AG04449 (cell line): ENCODE measurements around the gene SEMA3E.

Experiments used
- CTCF ChIA-PET: fragments of 350-600 bp; formaldehyde crosslinking; extraction: SDS; loops from one replicate; lab custom pipeline; 2021; ENCODE audit warnings: antibody characterized with exemption; lab: Yijun Ruan, JAX
- POLR2A ChIA-PET: fragments of 400-600, 350-600 bp; formaldehyde crosslinking; extraction: SDS; loops from one replicate; lab custom pipeline; 2020; ENCODE audit warnings: antibody characterized with exemption, inconsistent platforms; lab: Yijun Ruan, JAX
- DNase-seq: peaks from one replicate; pipeline ENCODE4 v3.0.0-alpha.2; 2010; ENCODE audit warnings: low read depth, low spot score
- H3K4me3 ChIP-seq: 2 replicates; pipeline ENCODE4 v1.5.1; 2011; ENCODE audit warnings: low read depth, mild to moderate bottlenecking, control low read depth, low read length
- TF ChIP-seq, protein P1 (sequence below): IDR thresholded peaks from one replicate; pipeline ENCODE4 v1.5.1; 2011; ENCODE audit warnings: mild to moderate bottlenecking, moderate library complexity, low read length, control low read depth, inconsistent platforms; ENCODE audit not compliant: insufficient read depth; ENCODE audit errors: missing control alignments

The SEMA3E gene

DNA sequence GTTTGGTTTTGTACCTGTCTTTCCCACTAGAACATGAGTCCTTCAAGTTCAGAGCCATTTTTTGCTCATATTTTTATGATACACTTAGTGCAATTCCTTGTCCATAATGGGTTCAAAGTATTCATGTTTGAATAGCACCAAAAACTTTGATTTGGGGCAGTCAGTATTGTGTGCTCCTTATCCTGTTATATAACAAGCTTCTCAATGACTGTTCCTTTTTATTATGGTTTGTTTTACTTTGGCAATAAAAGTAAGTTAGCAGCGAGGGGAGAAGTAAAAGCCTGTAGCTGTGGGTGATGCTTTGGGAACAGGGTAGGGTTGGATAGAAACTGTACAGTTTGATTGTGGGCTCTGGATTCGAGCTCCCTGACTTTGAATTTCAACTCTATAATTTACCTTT is 311.9 kb downstream of the SEMA3E start:
- POLR2A ChIA-PET: no interaction called here
- H3K4me3 ChIP-seq: no peak overlapping the region
- no peak for DNase-seq
- TF ChIP-seq, protein P1, sequence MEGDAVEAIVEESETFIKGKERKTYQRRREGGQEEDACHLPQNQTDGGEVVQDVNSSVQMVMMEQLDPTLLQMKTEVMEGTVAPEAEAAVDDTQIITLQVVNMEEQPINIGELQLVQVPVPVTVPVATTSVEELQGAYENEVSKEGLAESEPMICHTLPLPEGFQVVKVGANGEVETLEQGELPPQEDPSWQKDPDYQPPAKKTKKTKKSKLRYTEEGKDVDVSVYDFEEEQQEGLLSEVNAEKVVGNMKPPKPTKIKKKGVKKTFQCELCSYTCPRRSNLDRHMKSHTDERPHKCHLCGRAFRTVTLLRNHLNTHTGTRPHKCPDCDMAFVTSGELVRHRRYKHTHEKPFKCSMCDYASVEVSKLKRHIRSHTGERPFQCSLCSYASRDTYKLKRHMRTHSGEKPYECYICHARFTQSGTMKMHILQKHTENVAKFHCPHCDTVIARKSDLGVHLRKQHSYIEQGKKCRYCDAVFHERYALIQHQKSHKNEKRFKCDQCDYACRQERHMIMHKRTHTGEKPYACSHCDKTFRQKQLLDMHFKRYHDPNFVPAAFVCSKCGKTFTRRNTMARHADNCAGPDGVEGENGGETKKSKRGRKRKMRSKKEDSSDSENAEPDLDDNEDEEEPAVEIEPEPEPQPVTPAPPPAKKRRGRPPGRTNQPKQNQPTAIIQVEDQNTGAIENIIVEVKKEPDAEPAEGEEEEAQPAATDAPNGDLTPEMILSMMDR: no peak
- CTCF ChIA-PET: no interaction called here

DNA sequence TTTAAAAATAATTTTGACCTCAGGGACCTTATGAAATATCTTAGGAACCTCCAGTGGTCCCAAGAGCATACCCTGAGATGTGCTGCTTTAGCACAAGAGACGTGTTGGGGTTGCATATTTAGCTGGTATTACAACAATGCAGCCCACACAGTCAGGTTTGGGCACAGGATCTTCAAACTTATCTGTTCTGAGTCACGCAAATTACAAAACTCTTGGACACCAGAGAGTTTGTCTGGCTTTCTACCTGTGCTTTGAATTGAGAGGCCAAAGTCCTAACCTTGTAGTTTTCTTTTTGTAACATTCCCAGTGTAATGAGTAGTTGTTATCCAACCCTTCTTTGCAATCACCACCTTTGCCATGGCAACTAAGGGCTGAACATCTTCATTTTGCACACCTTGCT is 322.7 kb downstream of the SEMA3E start:
- ChIA-PET CTCF (no interaction called here), POLR2A (no interaction called here)
- TF ChIP-seq, protein P1: no peak
- no peak overlapping the region for H3K4me3 ChIP-seq
- no peak for DNase-seq

DNA sequence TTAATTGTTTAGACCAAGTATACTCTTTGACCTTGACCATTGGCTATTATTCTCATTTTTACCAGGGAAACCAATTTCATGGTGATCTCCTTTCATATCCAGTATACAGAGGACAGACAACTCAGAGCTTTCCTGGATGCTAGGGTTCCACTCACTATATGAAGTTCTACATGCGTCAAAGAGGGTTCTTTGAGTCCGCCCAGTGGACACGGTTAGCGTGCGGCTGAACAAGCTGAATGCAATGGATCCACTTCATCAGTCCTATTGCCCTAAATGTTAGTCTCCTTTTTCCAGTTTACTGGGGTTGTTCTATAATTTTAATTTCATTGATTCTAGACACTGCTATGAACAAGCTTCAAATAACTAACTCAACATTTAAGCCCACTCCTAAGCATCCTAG is 323.9 kb downstream of the SEMA3E start:
- DNase-seq: no peak
- POLR2A ChIA-PET: no interaction called here
- CTCF ChIA-PET: no interaction called here
- TF ChIP-seq, protein P1: no peak
- H3K4me3 ChIP-seq: no peak overlapping the region

DNA sequence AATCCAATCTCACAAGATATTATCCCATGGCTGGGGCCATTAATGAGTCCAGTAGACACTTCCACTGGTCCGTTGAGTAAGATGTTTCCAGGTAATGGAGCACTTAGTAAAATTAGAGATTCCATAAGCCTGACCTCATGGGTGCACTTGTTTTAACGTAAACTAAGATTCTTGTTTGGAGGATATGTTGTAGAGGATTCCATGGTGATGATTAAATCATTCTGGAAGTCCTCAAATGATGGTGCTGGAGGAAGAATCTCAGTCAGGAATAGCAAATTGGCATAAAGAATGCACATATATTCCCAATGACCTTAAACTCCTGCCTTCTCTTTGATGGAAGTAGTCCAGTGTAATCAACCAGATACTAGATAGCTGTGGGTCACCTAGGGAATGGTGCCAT is 324.3 kb downstream of the SEMA3E start:
- TF ChIP-seq, protein P1: no peak
- CTCF ChIA-PET: no interaction called here
- H3K4me3 ChIP-seq: no peak overlapping the region
- no peak for DNase-seq
- POLR2A ChIA-PET: no interaction called here

DNA sequence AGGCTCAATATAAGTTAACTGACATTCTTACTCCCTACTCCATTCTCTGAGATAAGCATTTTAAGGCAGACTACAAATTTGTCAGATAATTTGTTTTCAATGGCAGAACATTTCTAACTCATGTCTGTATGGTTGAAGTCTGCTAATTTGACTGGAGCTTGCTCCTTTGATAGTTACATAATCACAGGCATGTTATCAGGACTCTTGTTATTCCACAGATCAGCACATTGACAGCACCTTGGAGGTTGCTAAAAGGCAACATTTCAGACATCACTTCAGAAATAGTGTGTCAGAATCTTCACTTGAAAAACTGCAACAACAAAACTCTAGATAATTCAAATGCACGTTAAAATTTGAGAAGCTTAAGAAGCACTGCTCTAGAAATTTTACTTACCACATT is 327.9 kb downstream of the SEMA3E start:
- POLR2A ChIA-PET: no interaction called here
- TF ChIP-seq, protein P1: no peak
- no peak for DNase-seq
- CTCF ChIA-PET: no interaction called here
- H3K4me3 ChIP-seq: no peak overlapping the region

DNA sequence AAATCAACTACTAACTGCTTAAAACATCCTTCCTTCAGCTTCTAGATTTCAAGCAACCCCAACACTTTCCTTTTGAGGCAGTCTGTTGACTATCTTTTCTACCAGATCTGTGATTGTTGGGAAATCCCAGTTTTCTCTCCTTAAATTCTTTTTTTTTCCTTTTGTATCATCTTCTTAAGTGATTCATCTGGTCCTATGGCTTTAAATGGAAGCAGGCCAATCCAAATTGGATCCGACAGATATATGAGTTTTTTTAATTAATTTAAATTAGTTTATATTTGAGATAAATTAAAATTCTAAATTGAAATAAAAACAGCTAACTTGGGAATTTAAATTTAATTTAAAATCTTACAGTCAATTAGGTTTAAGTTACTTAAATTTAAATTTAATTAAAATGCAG is 335.0 kb downstream of the SEMA3E start:
- H3K4me3 ChIP-seq: no peak overlapping the region
- ChIA-PET POLR2A (no interaction called here), CTCF (no interaction called here)
- TF ChIP-seq, protein P1: no peak
- no peak for DNase-seq
